Activated CD4-positive, alpha-beta T cell treated with anti-CD3 and anti-CD28 coated beads, Interleukin-2, amount 10 ng/mL, durations not matched to agents 7 days and 5 days (primary cell): ENCODE results near the gene ZNF20. TPM values are rescaled to one million over a fixed set of nuclear protein-coding genes. Genes with fewer than 3 reads are reported as not detected.

Experiments
- CTCF ChIA-PET: fragments of 350-600 bp; sonication (Branson Sonifier 250); formaldehyde crosslinking; loops from one replicate; lab custom pipeline; 2021; ENCODE audit warnings: antibody characterized with exemption; lab: Charles Lee
- POLR2A ChIA-PET: fragments of 350-600 bp; sonication (Branson Sonifier 250); formaldehyde crosslinking; loops from one replicate; lab custom pipeline; 2021; ENCODE audit warnings: antibody characterized with exemption; lab: Charles Lee
- DNase-seq: peaks from one replicate; pipeline ENCODE4 v3.0.0-alpha.2; 2020
- H3K27ac Mint-ChIP-seq: one replicate; pipeline ENCODE4 v1.8.0; 2021; ENCODE audit warnings: mild to moderate bottlenecking, moderate library complexity, mixed read lengths
- H3K27me3 Mint-ChIP-seq: one replicate; pipeline ENCODE4 v1.8.0; 2021; ENCODE audit warnings: mixed read lengths
- H3K36me3 Mint-ChIP-seq: one replicate; pipeline ENCODE4 v1.8.0; 2021; ENCODE audit warnings: low read depth, mixed read lengths
- H3K4me1 Mint-ChIP-seq: one replicate; pipeline ENCODE4 v1.8.0; 2021; ENCODE audit warnings: mixed read lengths
- H3K4me3 Mint-ChIP-seq: one replicate; pipeline ENCODE4 v1.8.0; 2021; ENCODE audit warnings: mild to moderate bottlenecking, moderate library complexity, mixed read lengths
- H3K9me3 Mint-ChIP-seq: one replicate; pipeline ENCODE4 v1.8.0; 2021; ENCODE audit warnings: mixed read lengths
- total RNA-seq, 2 experiments: library from RNA; stranded (reverse); gene quantifications; one replicate each; pipeline ENCODE4 v1.2.3, GENCODE V29; 2021

Gene ZNF20
- total RNA-seq, result 1 to 10 TPM; 3.7 to 4.2 TPM

GRCh38 chr19:12139885-12140544 lies at the start of gene ZNF20:
ZNF20 (minus strand) TSS chr19:12140350; CDS start chr19:12140182, 168 bp downstream.
- Mint-ChIP-seq H3K4me3 (peak within 1 kb of the TSS; percentile 88), H3K27me3 (no peaks in the 10 kb centered on the region), H3K4me1 (peaks cover 38% of the 10 kb centered on the region), H3K36me3 (peaks cover 32% of the 10 kb centered on the region), H3K9me3 (peaks cover 16% of the 10 kb centered on the region), H3K27ac (peak within 1 kb of the TSS; percentile 85)
- peak; percentile 93 for DNase-seq
- POLR2A ChIA-PET, result interaction anchor here (0.6 to 0.7 kb wide), 4 partner anchors 66 to 919 kb away, joined by 3 to 12 read pairs (median 5); no protein-coding TSS in a partner anchor
- CTCF ChIA-PET, result interaction anchor here (0.6 to 2.5 kb wide), 15 partner anchors 15 to 396 kb away, joined by 3 to 20 read pairs (median 6); partner anchors contain the start of genes ZNF136, ZNF625 and ZNF700

DNA sequence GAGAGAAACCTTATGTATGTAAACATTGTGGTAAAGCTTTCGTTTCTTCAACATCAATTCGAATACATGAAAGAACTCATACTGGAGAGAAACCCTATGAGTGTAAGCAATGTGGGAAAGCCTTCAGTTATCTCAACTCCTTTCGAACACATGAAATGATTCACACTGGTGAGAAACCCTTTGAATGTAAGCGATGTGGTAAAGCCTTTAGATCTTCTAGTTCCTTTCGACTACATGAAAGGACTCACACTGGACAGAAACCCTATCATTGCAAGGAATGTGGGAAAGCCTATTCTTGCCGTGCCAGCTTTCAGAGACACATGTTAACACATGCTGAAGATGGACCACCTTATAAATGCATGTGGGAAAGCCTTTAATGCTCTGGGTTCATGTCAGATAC lies 47.5 kb upstream of the ZNF20 start:
- Mint-ChIP-seq H3K4me3 (no peak overlapping the region), H3K27ac (no peak overlapping the region), H3K9me3 (peaks cover 61% of the 10 kb centered on the region), H3K4me1 (no peaks in the 10 kb centered on the region), H3K36me3 (peaks cover 88% of the 10 kb centered on the region), H3K27me3 (no peaks in the 10 kb centered on the region)
- DNase-seq, result no peak
- ChIA-PET CTCF (no interaction called here), POLR2A (no interaction called here)

- no peak overlapping the region for H3K4me3 Mint-ChIP-seq
- peaks cover 86% of the 10 kb centered on the region for H3K36me3 Mint-ChIP-seq
- ChIA-PET POLR2A (no interaction called here), CTCF (no interaction called here)
- DNase-seq, result no peak
- peaks cover 51% of the 10 kb centered on the region for H3K9me3 Mint-ChIP-seq
- H3K4me1 Mint-ChIP-seq, result no peaks in the 10 kb centered on the region
- H3K27me3 Mint-ChIP-seq, result no peaks in the 10 kb centered on the region
- no peak overlapping the region for H3K27ac Mint-ChIP-seq
Observed at GRCh38 chr19:12180377-12180776, 40.2 kb upstream of the ZNF20 start.

GRCh38 chr19:12166626-12167025 lies 26.5 kb upstream of the ZNF20 start:
- peaks cover 37% of the 10 kb centered on the region for H3K4me1 Mint-ChIP-seq
- H3K4me3 Mint-ChIP-seq, result no peak overlapping the region
- peaks cover 10% of the 10 kb centered on the region for H3K9me3 Mint-ChIP-seq
- POLR2A ChIA-PET, result no interaction called here
- CTCF ChIA-PET, result no interaction called here
- DNase-seq, result no peak
- H3K27ac Mint-ChIP-seq, result peak overlapping the region; percentile 5
- no peaks in the 10 kb centered on the region for H3K27me3 Mint-ChIP-seq
- H3K36me3 Mint-ChIP-seq, result peaks cover 58% of the 10 kb centered on the region

- H3K36me3 Mint-ChIP-seq, result peaks cover 37% of the 10 kb centered on the region
- ChIA-PET POLR2A (no interaction called here), CTCF (interaction anchor here (0.6 kb wide), 1 partner anchor 230 kb away, joined by 3 read pairs; no protein-coding TSS in a partner anchor)
- peak overlapping the region; percentile 96 for H3K27ac Mint-ChIP-seq
- no peaks in the 10 kb centered on the region for H3K27me3 Mint-ChIP-seq
- no peak for DNase-seq
- peaks cover 2% of the 10 kb centered on the region for H3K9me3 Mint-ChIP-seq
- H3K4me3 Mint-ChIP-seq, result peak overlapping the region; percentile 93
- H3K4me1 Mint-ChIP-seq, result peaks cover 42% of the 10 kb centered on the region
Observed at GRCh38 chr19:12163826-12164225, 23.7 kb upstream of the ZNF20 start.

- peaks cover 44% of the 10 kb centered on the region for H3K4me1 Mint-ChIP-seq
- ChIA-PET CTCF (interaction anchor here (0.6 to 1.7 kb wide), 5 partner anchors 22 to 603 kb away, joined by 3 to 5 read pairs (median 4); partner anchors contain the start of gene ZNF20), POLR2A (interaction anchor here (0.7 to 1.0 kb wide), 3 partner anchors 14 to 365 kb away, joined by 3 to 4 read pairs (median 4); partner anchors contain the start of gene ZNF491)
- no peaks in the 10 kb centered on the region for H3K27me3 Mint-ChIP-seq
- H3K4me3 Mint-ChIP-seq, result peak within 1 kb of the TSS; percentile 93
- peak; percentile 97 for DNase-seq
- peaks cover 30% of the 10 kb centered on the region for H3K36me3 Mint-ChIP-seq
- H3K9me3 Mint-ChIP-seq, result peaks cover 2% of the 10 kb centered on the region
- H3K27ac Mint-ChIP-seq, result peak within 1 kb of the TSS; percentile 97
Observed at GRCh38 chr19:12162882-12163806, 23.0 kb upstream of the ZNF20 start, which contains the start of gene ZNF136. ZNF136 (plus strand) TSS chr19:12163096; CDS start chr19:12163204, 108 bp downstream.

DNA sequence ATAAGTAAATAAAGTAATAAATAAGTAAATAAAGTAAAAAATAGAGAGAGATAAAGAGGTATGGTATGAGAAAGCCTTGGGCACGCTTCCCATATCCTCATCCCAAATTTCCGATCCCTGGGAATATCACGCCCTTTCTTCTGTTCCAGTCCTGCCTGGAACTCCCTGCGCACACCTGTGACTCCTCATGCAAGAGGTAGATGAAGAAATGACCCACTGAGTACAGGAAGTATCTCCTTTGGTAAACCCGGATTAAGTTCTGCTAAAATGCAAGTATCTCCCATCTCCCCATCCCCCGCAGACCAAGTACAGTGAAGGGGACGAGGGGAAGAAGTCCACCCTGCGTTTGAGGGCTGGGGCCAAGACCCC lies 22.3 kb upstream of the ZNF20 start:
- Mint-ChIP-seq H3K4me1 (peaks cover 41% of the 10 kb centered on the region), H3K27ac (peak overlapping the region; percentile 97)
- POLR2A ChIA-PET, result interaction anchor here (0.7 to 1.0 kb wide), 3 partner anchors 14 to 364 kb away, joined by 3 to 4 read pairs (median 4); partner anchors contain the start of gene ZNF491

GRCh38 chr19:12159773-12160414 lies 19.7 kb upstream of the ZNF20 start:
- POLR2A ChIA-PET, result no interaction called here
- Mint-ChIP-seq H3K36me3 (peaks cover 14% of the 10 kb centered on the region), H3K4me1 (peaks cover 38% of the 10 kb centered on the region), H3K27me3 (no peaks in the 10 kb centered on the region), H3K9me3 (no peaks in the 10 kb centered on the region), H3K4me3 (no peak overlapping the region), H3K27ac (no peak overlapping the region)
- DNase-seq, result no peak
- CTCF ChIA-PET, result interaction anchor here (0.6 to 1.4 kb wide), 6 partner anchors 20 to 509 kb away, joined by 3 to 4 read pairs (median 3); partner anchors contain the start of gene ZNF20

More for the DNA sequence above, 22.3 kb upstream of the ZNF20 start:
- CTCF ChIA-PET, result interaction anchor here (0.7 to 1.7 kb wide), 5 partner anchors 22 to 604 kb away, joined by 3 to 5 read pairs (median 4); partner anchors contain the start of gene ZNF20
- Mint-ChIP-seq H3K4me3 (peak overlapping the region; percentile 93), H3K36me3 (peaks cover 27% of the 10 kb centered on the region), H3K27me3 (no peaks in the 10 kb centered on the region), H3K9me3 (no peaks in the 10 kb centered on the region)
- no peak for DNase-seq

GRCh38 chr19:12156223-12157058 lies 16.3 kb upstream of the ZNF20 start, which contains the start of gene ZNF625:
ZNF625 (minus strand) TSS chr19:12156734; CDS start chr19:12156558, 176 bp downstream.
- no peaks in the 10 kb centered on the region for H3K27me3 Mint-ChIP-seq
- H3K9me3 Mint-ChIP-seq, result no peaks in the 10 kb centered on the region
- H3K4me3 Mint-ChIP-seq, result peak within 1 kb of the TSS; percentile 85
- H3K4me1 Mint-ChIP-seq, result peaks cover 22% of the 10 kb centered on the region
- DNase-seq, result peak; percentile 50
- CTCF ChIA-PET, result interaction anchor here (1.3 to 3.8 kb wide), 3 partner anchors 16 to 232 kb away, joined by 4 to 10 read pairs (median 6); partner anchors contain the start of genes ZNF20 and ZNF700
- H3K27ac Mint-ChIP-seq, result peak within 1 kb of the TSS; percentile 90
- POLR2A ChIA-PET, result interaction anchor here (1.1 kb wide), 1 partner anchor 12 kb away, joined by 3 read pairs; no protein-coding TSS in a partner anchor
- H3K36me3 Mint-ChIP-seq, result peaks cover 15% of the 10 kb centered on the region

DNA sequence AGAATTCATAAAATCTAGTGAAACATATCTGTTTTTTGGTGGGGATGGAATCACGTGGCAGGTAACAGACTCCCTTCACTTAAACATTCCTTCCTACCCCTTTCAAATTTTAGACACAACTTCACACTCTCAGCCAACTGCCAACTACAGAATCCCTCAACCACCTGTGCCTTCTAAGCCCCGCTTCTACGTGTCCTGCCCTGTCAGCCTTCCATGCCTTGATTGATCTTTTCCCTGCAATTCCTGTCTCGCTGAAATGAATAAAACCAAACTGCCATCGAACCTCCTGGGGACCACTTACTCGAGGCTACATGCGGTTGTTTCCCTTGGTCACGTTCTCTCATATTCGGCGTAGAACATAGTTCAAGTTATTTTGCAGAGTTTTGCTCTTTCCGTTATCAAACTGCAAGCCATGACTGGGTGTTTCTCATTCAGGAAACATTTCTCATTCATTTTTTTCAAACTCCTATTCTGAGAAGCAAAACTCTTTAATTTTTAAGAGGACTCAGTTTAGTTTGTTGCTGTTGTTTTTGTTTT lies 15.2 kb upstream of the ZNF20 start:
- peaks cover 19% of the 10 kb centered on the region for H3K36me3 Mint-ChIP-seq
- peak overlapping the region; percentile 76 for H3K27ac Mint-ChIP-seq
- DNase-seq, result no peak
- peaks cover 22% of the 10 kb centered on the region for H3K4me1 Mint-ChIP-seq
- peak overlapping the region; percentile 85 for H3K4me3 Mint-ChIP-seq
- POLR2A ChIA-PET, result interaction anchor here (1.1 kb wide), 1 partner anchor 11 kb away, joined by 3 read pairs; no protein-coding TSS in a partner anchor
- CTCF ChIA-PET, result interaction anchor here (1.3 to 3.8 kb wide), 3 partner anchors 15 to 231 kb away, joined by 4 to 10 read pairs (median 6); partner anchors contain the start of genes ZNF20 and ZNF700
- no peaks in the 10 kb centered on the region for H3K27me3 Mint-ChIP-seq
- H3K9me3 Mint-ChIP-seq, result peaks cover 4% of the 10 kb centered on the region

DNA sequence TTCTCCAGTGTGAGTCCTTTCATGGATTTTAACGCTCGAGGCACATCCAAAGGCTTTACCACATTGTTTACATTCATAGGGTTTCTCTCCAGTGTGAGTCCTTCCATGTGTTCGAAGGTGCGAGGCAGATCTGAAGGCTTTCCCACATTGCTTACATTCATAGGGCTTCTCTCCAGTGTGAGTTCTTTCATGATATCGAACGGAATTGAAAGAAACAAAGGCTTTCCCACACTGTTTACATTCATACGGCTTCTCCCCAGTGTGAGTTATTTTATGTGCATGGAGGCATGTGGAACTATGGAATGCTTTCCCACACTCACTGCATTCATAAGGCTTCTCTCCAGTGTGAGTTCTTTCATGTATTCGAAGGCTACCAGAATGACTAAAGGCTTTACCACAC lies 5.2 kb upstream of the ZNF20 start:
- ChIA-PET POLR2A (interaction anchor here (0.7 kb wide), 1 partner anchor 11 kb away, joined by 3 read pairs; the partner anchor contains the start of gene ZNF625), CTCF (no interaction called here)
- Mint-ChIP-seq H3K9me3 (peaks cover 31% of the 10 kb centered on the region), H3K27ac (no peak overlapping the region), H3K4me3 (no peak overlapping the region), H3K27me3 (no peaks in the 10 kb centered on the region), H3K4me1 (peaks cover 11% of the 10 kb centered on the region), H3K36me3 (peaks cover 36% of the 10 kb centered on the region)
- no peak for DNase-seq
